ENCODE results near the gene GUCY1A2.

- no peak for TF ChIP-seq MAX (IDR thresholded peaks at IDR 0.05; ENCODE audit: insufficient read depth, insufficient read length)
- TF ChIP-seq CTCF (IDR thresholded peaks at IDR 0.05; ENCODE audit: extremely low read depth in 1 of 2, insufficient read depth in 1 of 2, low read depth in 1 of 2, low read length in 2 of 2), result no peak
- TF ChIP-seq EZH2 (IDR thresholded peaks at IDR 0.05; ENCODE audit: borderline replicate concordance, low read depth, low read length, severe bottlenecking), result no peak
- no peak for TF ChIP-seq POLR2A (IDR thresholded peaks at IDR 0.05; ENCODE audit: low read depth, low read length)
- no peak for TF ChIP-seq POLR2AphosphoS5 (IDR thresholded peaks at IDR 0.05; ENCODE audit: insufficient read depth, low read depth, low read length)
- TF ChIP-seq JUN (IDR thresholded peaks at IDR 0.05; ENCODE audit: borderline replicate concordance, insufficient read depth, insufficient read length, low read depth), result no peak
- no peak for TF ChIP-seq MYC (IDR thresholded peaks at IDR 0.05; ENCODE audit: low read depth, low read length)
Measured at GRCh38 chr11:106989078-106989455, 29.2 kb downstream of the GUCY1A2 start.
